ENCODE measurements around the gene ZNF789.
A peak's percentile ranks its signal among the peaks of the same experiment; 100 is the strongest.
"Not testable (repeated sequence)": the region's sequence is repeated elsewhere in the genome, so short reads cannot be mapped to it uniquely, and the experiment has no call there.

Gene ZNF789

DNA sequence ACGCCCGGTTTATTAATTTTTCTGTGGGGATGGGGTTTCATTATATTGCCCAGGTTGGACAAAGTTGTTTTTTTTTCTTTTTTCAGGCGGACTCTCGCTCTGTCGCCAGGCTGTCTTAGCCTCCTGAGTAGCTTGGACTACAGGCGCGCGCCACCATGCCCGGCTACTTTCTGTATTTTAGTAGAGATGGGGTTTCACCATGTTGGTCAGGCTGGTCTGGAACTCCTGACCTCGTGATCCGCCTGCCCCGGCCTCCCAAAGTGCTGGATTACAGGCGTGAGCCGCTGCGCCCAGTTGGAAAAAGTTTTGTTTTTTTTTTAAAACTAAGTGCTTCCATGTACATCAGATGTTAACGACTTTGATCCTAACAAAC is 27.9 kb downstream of the ZNF789 start:
- no peaks in the 10 kb centered on the region for H3K9me3 ChIP-seq (ENCODE audit: severe bottlenecking)
- peak overlapping the region; percentile 76 for H3K4me3 ChIP-seq (ENCODE audit: low read depth, low read length)
- TF ChIP-seq, protein P1, sequence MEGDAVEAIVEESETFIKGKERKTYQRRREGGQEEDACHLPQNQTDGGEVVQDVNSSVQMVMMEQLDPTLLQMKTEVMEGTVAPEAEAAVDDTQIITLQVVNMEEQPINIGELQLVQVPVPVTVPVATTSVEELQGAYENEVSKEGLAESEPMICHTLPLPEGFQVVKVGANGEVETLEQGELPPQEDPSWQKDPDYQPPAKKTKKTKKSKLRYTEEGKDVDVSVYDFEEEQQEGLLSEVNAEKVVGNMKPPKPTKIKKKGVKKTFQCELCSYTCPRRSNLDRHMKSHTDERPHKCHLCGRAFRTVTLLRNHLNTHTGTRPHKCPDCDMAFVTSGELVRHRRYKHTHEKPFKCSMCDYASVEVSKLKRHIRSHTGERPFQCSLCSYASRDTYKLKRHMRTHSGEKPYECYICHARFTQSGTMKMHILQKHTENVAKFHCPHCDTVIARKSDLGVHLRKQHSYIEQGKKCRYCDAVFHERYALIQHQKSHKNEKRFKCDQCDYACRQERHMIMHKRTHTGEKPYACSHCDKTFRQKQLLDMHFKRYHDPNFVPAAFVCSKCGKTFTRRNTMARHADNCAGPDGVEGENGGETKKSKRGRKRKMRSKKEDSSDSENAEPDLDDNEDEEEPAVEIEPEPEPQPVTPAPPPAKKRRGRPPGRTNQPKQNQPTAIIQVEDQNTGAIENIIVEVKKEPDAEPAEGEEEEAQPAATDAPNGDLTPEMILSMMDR (IDR thresholded peaks at IDR 0.05; ENCODE audit: low read depth, low read length), result no peak
- peak overlapping the region; percentile 83 for H3K27ac ChIP-seq
- peaks cover 39% of the 10 kb centered on the region for H3K36me3 ChIP-seq
- H3K27me3 ChIP-seq (ENCODE audit: insufficient read depth, low read depth, severe bottlenecking), result no peaks in the 10 kb centered on the region
- DNase-seq, result no peak

DNA sequence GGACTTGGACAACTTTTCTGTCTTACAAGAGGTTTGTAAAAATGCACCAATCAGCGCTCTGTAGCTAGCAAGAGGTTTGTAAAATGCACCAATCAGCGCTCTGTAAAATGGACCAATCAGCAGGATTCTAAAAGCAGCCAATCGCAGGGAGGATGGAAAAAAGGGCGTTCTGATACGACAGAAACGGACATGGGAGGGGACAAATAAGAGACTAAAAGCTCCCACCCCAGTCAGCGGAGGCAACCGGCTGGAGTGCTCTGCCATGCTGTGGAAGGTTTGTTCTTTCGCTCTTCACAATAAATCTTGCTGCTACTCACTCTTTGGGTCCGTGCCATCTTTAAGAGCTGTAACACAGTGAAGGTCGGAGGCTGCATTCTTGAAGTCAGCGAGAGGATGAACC is 28.5 kb downstream of the ZNF789 start:
- not testable (repeated sequence) for H3K9me3 ChIP-seq (ENCODE audit: severe bottlenecking); H3K4me3 ChIP-seq (ENCODE audit: low read depth, low read length); DNase-seq; H3K27me3 ChIP-seq (ENCODE audit: insufficient read depth, low read depth, severe bottlenecking); H3K27ac ChIP-seq
- peaks cover 33% of the 10 kb centered on the region for H3K36me3 ChIP-seq

DNA sequence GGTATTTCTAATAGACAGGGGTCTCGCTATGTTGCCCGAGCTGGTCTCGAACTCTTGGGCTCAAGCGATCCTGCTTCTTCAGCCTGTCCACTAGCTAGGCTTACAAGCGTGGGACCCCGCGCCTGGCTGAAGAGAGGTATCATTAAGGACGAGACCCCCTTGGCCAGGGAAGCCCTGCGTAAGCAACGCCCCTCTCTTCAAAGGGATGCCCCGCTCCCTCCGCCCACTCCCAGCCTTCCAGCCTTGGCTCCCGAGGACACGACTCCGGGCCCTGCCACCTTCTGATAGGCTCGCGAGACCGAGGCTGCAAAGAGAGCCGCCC is 31.6 kb downstream of the ZNF789 start:
- TF ChIP-seq, protein P1 (IDR thresholded peaks at IDR 0.05; ENCODE audit: low read depth, low read length), result no peak
- Histone ChIP-seq H3K36me3 (peaks cover 17% of the 10 kb centered on the region), H3K9me3 (ENCODE audit: severe bottlenecking) (no peaks in the 10 kb centered on the region), H3K4me3 (ENCODE audit: low read depth, low read length) (peak overlapping the region; percentile 84), H3K27me3 (ENCODE audit: insufficient read depth, low read depth, severe bottlenecking) (no peaks in the 10 kb centered on the region), H3K27ac (peak overlapping the region; percentile 95)
- DNase-seq, result peak; percentile 99

DNA sequence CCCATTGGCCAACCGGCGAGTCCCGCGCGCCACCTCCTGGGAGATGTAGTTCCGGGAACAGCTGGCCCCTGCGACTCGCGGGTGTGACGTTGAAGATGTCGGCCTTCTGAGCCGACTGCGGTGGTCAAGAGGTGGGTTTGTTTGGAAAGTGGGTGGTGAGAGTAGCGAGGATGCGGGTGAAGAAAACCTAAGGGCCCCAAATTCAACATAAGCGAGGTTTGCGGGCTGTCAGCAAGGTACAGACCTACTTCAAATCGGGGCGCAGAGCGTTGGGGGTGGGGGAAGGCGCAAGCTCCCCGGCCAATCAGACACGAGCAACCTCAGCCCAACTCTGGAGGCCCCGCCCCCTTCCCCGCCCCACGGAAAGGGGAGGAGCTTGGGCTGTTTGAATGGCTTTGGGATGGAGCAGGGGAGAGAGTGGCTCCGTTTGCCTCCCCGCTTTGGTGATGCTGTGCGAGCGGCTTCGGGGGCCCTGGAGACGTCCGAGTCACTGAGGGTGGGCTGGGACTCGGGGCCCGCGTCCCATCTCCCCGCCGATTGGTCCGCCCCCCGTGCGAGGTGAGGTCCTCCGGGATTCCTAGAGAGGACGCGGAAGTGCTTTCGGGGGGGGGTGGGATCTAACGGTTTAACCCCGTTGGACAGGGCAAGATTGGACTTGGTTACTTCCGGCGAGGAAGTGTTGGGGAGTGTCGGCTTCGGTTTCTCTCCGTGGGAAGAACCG is 32.1 kb downstream of the ZNF789 start, which contains the start of gene ZKSCAN5:
Gene ZKSCAN5, plus strand, starts transcription at position 60 of the 721 bp plus-strand sequence. CDS start 1,383 bp downstream, outside the sequence.
- peak within 1 kb of the TSS; percentile 95 for H3K27ac ChIP-seq

DNA sequence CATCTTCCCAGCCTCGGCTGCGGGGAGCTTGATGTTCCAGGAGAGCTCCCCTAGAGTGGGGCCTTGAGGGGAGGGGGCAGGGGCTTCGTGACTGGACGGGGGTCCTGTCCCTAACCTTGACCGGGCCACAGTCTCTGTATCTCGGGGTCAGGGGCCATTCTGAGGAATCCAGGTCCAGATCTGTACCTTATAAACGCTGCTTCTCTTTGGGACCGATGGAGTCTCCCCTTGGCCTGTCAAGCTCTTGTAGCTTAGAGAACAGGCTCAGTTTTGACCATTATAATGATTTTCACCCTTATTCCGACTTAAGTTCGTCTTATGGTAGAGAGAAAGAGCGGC is 32.6 kb downstream of the ZNF789 start:
- H3K4me3 ChIP-seq (ENCODE audit: low read depth, low read length), result peak overlapping the region; percentile 84
- no peaks in the 10 kb centered on the region for H3K27me3 ChIP-seq (ENCODE audit: insufficient read depth, low read depth, severe bottlenecking)
- peaks cover 15% of the 10 kb centered on the region for H3K36me3 ChIP-seq
- DNase-seq, result no peak
- TF ChIP-seq, protein P1 (IDR thresholded peaks at IDR 0.05; ENCODE audit: low read depth, low read length), result no peak
- peak overlapping the region; percentile 95 for H3K27ac ChIP-seq
- no peaks in the 10 kb centered on the region for H3K9me3 ChIP-seq (ENCODE audit: severe bottlenecking)

More for the DNA sequence above, 32.1 kb downstream of the ZNF789 start, which contains the start of gene ZKSCAN5:
- Histone ChIP-seq H3K4me3 (ENCODE audit: low read depth, low read length) (peak within 1 kb of the TSS; percentile 84), H3K36me3 (peaks cover 16% of the 10 kb centered on the region), H3K9me3 (ENCODE audit: severe bottlenecking) (no peaks in the 10 kb centered on the region), H3K27me3 (ENCODE audit: insufficient read depth, low read depth, severe bottlenecking) (no peaks in the 10 kb centered on the region)
- peak; percentile 95 for DNase-seq
- TF ChIP-seq, protein P1 (IDR thresholded peaks at IDR 0.05; ENCODE audit: low read depth, low read length), result no peak

DNA sequence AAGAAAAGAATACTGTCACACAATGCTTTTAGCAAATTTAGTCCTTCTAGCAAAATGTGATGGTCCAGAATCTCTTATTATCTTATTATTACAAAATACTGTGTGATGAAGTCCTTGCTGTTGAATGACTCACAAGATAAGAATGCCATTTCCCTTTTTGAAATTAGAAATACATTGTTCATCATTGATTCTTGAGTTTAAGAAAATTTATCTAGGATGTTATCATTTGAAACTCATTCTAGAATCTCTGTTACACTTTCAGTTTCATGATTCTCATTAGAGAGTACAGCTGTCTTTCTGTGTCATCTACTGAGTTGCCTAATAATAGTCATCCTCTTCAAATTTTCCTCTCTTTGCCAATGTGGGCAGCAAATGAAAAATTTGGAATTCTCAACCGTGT is 41.4 kb downstream of the ZNF789 start:
- H3K9me3 ChIP-seq (ENCODE audit: severe bottlenecking), result no peaks in the 10 kb centered on the region
- TF ChIP-seq, protein P1 (IDR thresholded peaks at IDR 0.05; ENCODE audit: low read depth, low read length), result no peak
- no peak for DNase-seq
- H3K36me3 ChIP-seq, result peaks cover 49% of the 10 kb centered on the region
- H3K27ac ChIP-seq, result no peak overlapping the region
- no peak overlapping the region for H3K4me3 ChIP-seq (ENCODE audit: low read depth, low read length)
- no peaks in the 10 kb centered on the region for H3K27me3 ChIP-seq (ENCODE audit: insufficient read depth, low read depth, severe bottlenecking)
